Body of pancreas (tissue), 4 donors: ENCODE data around the gene EXOC1. TPM values are rescaled to one million over a fixed set of nuclear protein-coding genes. Genes with fewer than 3 reads are reported as not detected.

Experiments used
- ATAC-seq: fragments of 150-250 bp; one replicate; pipeline ENCODE4 v1.9.1; 2016
- DNase-seq, 4 donors: peaks; one replicate each; pipeline ENCODE4 v3.0.0-alpha.2; 2019
- H3K27ac ChIP-seq, 4 donors: fragments of 200-600 bp; sonication (generic); 1 replicate in 3 of 4; 2 replicates in 1 of 4; pipeline versions ENCODE4 v1.5.1 to v1.6.1; 2016 to 2019; ENCODE audit warnings: mild to moderate bottlenecking in 1 of 4, mixed read lengths in 1 of 4, moderate library complexity in 1 of 4
- H3K27me3 ChIP-seq, 2 donors: fragments of 200-600 bp; sonication (generic); one replicate each; pipeline ENCODE4 v1.6.0; 2016; ENCODE audit warnings: mild to moderate bottlenecking in 1 of 2
- H3K36me3 ChIP-seq, 2 donors: fragments of 200-600 bp; sonication (generic); replicated peaks in 1 of 2; 2 replicates each; pipeline ENCODE4 v1.5.1; 2016; ENCODE audit warnings: low read depth in 2 of 2; ENCODE audit not compliant: insufficient read depth in 1 of 2
- H3K4me1 ChIP-seq: fragments of 200-600 bp; sonication (generic); one replicate; pipeline ENCODE4 v1.6.0; 2016
- H3K4me3 ChIP-seq, 2 donors: fragments of 200-600 bp; sonication (generic); 1 replicate in 1 of 2; 2 replicates in 1 of 2; pipeline ENCODE4 v1.5.1; 2016 to 2019
- H3K9me3 ChIP-seq, 3 donors: fragments of 200-600 bp; sonication (generic); 1 replicate in 2 of 3; 2 replicates in 1 of 3; pipeline ENCODE4 v1.5.1; 2016
- POLR2A ChIP-seq, 3 donors: fragments of 450-650 bp; IDR thresholded peaks; one replicate each; pipeline ENCODE4 v1.6.1; 2016; ENCODE audit warnings: antibody characterized with exemption in 3 of 3, mild to moderate bottlenecking in 2 of 3
- WGBS, 2 donors: methylation state at CpG; one replicate each; pipeline ENCODE4 v1.1.5; 2017; 5-methylcytosine and 5-hydroxymethylcytosine counted together
- intact Hi-C: fragments of 100-400 bp; cut with DNase I; formaldehyde crosslinking; loops from one replicate; pipeline ENCODE4 v1.15.1; 2023
- total RNA-seq, 2 donors: library from RNA; depleted of rRNA; stranded (reverse); fragments of >200 nt; gene quantifications; one replicate each; pipeline ENCODE4 v1.1.0, GENCODE V29; 2016
- TF ChIP-seq, protein P1 (sequence below), 7 experiments: fragments of 450-650 bp in 4 of 7; fragments of 200-600 bp in 3 of 7; sonication (generic) in 3 of 7; IDR thresholded peaks; one replicate each; pipeline ENCODE4 v1.5.1; 2016 to 2019; ENCODE audit warnings: antibody characterized with exemption in 7 of 7

The EXOC1 gene
- total RNA-seq, 2 donors from 2014 or later, result 16.9 to 37.9 TPM

DNA sequence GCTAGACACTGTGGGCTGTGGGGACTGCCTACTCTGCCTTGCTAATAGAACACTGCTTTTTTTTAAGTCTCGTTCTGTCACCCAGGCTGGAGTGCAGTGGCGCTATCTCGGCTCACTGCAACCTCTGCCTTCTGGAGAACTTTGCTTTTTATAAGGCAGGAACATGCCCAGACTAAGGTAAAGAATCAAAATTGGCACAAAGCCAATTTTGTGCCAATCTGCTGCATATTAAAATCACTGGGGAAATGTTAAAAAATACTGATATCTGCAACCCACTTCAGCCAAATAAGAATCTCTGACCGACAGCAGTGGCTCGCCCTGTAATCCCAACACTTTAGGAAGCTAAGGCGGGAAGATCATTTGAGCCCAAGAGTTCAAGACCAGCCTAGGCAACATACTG is 58.8 kb downstream of the EXOC1 start:
- Histone ChIP-seq H3K36me3 (no peaks in the 10 kb centered on the region), H3K4me1 (no peaks in the 10 kb centered on the region), H3K27me3 (no peaks in the 10 kb centered on the region), H3K9me3 (no peaks in the 10 kb centered on the region), H3K4me3 (no peak overlapping the region), H3K27ac (no peak overlapping the region)
- ATAC-seq, result no peak
- WGBS, 2 donors, result 74 to 79% methylated on average over 6 of the region's 6 CpGs
- no peak for TF ChIP-seq POLR2A (IDR thresholded peaks at IDR 0.05)
- TF ChIP-seq, protein P1, sequence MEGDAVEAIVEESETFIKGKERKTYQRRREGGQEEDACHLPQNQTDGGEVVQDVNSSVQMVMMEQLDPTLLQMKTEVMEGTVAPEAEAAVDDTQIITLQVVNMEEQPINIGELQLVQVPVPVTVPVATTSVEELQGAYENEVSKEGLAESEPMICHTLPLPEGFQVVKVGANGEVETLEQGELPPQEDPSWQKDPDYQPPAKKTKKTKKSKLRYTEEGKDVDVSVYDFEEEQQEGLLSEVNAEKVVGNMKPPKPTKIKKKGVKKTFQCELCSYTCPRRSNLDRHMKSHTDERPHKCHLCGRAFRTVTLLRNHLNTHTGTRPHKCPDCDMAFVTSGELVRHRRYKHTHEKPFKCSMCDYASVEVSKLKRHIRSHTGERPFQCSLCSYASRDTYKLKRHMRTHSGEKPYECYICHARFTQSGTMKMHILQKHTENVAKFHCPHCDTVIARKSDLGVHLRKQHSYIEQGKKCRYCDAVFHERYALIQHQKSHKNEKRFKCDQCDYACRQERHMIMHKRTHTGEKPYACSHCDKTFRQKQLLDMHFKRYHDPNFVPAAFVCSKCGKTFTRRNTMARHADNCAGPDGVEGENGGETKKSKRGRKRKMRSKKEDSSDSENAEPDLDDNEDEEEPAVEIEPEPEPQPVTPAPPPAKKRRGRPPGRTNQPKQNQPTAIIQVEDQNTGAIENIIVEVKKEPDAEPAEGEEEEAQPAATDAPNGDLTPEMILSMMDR (IDR thresholded peaks at IDR 0.05), result no peak
- intact Hi-C loops, result no loop called here
- no peak for DNase-seq

DNA sequence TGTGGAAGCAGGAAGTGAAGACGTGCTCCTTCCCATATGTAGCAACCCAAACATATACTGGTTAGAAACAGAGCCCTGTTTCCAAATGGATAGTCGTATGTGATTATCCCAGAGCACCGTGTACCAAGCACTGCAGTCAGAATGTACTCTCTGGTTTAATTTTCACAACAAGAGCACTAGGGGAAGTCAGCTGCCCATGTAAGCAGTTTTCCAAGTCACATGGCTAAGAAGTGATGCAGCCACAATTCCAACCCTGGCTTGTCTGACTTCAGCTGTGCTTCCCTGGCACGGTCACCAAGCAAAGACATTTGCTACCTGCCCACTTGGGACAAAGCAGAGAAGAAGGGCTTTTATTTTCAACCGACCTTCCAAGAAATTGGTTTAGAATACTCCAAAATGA is 67.1 kb downstream of the EXOC1 start:
- Histone ChIP-seq H3K27ac (no peak overlapping the region), H3K9me3 (no peaks in the 10 kb centered on the region), H3K4me1 (no peaks in the 10 kb centered on the region), H3K4me3 (no peak overlapping the region), H3K27me3 (no peaks in the 10 kb centered on the region), H3K36me3 (no peaks in the 10 kb centered on the region)
- DNase-seq (peak in 1 of 4 donors; percentile 7), ATAC-seq (no peak)
- intact Hi-C loops, result no loop called here
- 64 to 71% methylated on average over 5 of the region's 5 CpGs for WGBS, 2 donors
- TF ChIP-seq POLR2A (IDR thresholded peaks at IDR 0.05), result no peak
- TF ChIP-seq, protein P1 (IDR thresholded peaks at IDR 0.05), result no peak

DNA sequence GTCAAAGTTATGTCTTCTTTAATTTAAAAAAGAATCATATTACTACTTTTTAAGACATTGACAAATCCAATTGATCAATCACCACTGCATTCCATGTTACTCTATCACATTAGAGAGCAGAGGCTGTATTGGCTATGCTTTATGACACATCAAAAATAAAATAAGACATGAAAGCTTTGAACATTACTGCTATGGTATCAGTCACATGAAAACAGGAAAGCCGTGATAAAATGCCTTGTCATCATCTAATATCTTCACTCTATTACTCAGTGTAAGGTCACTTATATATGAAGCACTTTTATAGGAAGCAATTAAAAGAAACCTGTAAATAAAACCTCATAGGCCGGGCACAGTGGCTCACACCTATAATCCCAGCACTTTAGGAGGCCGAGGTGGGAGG is 67.6 kb downstream of the EXOC1 start:
- intact Hi-C loops, result no loop called here
- H3K4me3 ChIP-seq, result no peak overlapping the region
- TF ChIP-seq, protein P1 (IDR thresholded peaks at IDR 0.05), result no peak
- no peak for TF ChIP-seq POLR2A (IDR thresholded peaks at IDR 0.05)
- WGBS, 2 donors, result 63 to 74% methylated on average over 3 of the region's 3 CpGs
- H3K4me1 ChIP-seq, result no peaks in the 10 kb centered on the region
- ATAC-seq, result no peak
- H3K36me3 ChIP-seq, result no peaks in the 10 kb centered on the region
- no peak for DNase-seq
- no peaks in the 10 kb centered on the region for H3K27me3 ChIP-seq
- no peaks in the 10 kb centered on the region for H3K9me3 ChIP-seq
- H3K27ac ChIP-seq, result no peak overlapping the region

DNA sequence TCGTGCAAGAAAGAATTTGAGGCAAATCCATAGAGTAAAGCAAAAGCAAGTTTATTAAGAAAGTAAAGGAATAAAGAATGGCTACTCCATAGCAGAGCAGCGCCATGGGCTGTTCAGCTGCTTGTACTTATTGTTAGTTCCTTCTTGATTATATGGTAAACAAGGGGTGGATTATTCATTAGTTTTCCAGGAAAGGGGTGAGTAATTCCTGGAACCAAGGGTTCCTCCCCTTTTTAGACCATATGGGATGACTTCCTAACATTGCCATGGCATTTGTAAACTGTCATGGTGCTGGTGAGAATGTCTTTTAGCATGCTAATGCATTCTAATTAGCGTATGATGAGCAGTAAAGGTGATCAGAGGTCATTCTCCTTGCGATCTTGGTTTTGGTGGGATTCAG is 71.8 kb downstream of the EXOC1 start:
- Histone ChIP-seq H3K36me3 (no peaks in the 10 kb centered on the region), H3K27me3 (no peaks in the 10 kb centered on the region)

DNA sequence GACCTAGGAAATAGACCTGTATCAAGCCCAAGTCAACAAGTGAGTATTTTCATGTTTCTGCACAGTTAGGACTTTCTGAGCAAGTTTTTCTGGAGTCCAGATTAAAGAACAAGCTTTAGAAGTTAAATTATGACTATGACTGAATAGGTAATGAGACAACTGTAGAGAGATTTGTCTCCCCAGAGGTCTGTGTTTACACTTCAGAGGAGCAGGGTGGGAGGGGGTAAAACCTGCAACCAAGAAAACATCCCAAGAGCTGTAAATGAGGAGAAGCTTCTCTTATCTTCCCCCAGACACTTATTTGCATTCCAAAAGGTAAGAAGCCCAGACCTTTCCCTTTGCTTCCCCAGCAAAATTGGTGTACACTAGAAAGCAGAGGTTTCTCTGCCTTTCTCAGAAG is 73.2 kb downstream of the EXOC1 start:
- Histone ChIP-seq H3K4me1 (no peaks in the 10 kb centered on the region), H3K27ac (no peak overlapping the region), H3K4me3 (no peak overlapping the region), H3K27me3 (no peaks in the 10 kb centered on the region), H3K36me3 (no peaks in the 10 kb centered on the region), H3K9me3 (no peaks in the 10 kb centered on the region)
- TF ChIP-seq POLR2A (IDR thresholded peaks at IDR 0.05), result no peak
- no peak for ATAC-seq
- intact Hi-C loops, result no loop called here
- DNase-seq, result no peak

More for the DNA sequence above, 71.8 kb downstream of the EXOC1 start:
- DNase-seq (no peak), ATAC-seq (no peak)
- H3K4me3 ChIP-seq, result no peak overlapping the region
- H3K4me1 ChIP-seq, result no peaks in the 10 kb centered on the region
- H3K9me3 ChIP-seq, result no peaks in the 10 kb centered on the region
- 74 to 82% methylated on average over 4 of the region's 4 CpGs for WGBS, 2 donors
- TF ChIP-seq, protein P1 (IDR thresholded peaks at IDR 0.05), result no peak
- TF ChIP-seq POLR2A (IDR thresholded peaks at IDR 0.05), result no peak
- no peak overlapping the region for H3K27ac ChIP-seq
- intact Hi-C loops, result no loop called here
